Progenitor cell of endocrine pancreas (in vitro differentiated cells): ENCODE results near the gene IMPG2. TPM values are rescaled to one million over a fixed set of nuclear protein-coding genes. Genes with fewer than 3 reads are reported as not detected.

Experiments used
- DNase-seq: peaks from one replicate; pipeline ENCODE4 v3.0.0; 2021; ENCODE audit warnings: low spot score; ENCODE audit not compliant: unreplicated experiment
- H3K27ac Mint-ChIP-seq: 2 replicates; pipeline ENCODE4 v1.8.0; 2021; ENCODE audit warnings: mild to moderate bottlenecking, moderate library complexity, mixed read lengths
- H3K27me3 Mint-ChIP-seq: 2 replicates; pipeline ENCODE4 v1.8.0; 2021; ENCODE audit warnings: mixed read lengths
- H3K36me3 Mint-ChIP-seq: 2 replicates; pipeline ENCODE4 v1.8.0; 2022; ENCODE audit warnings: mixed read lengths; ENCODE audit not compliant: insufficient read depth
- H3K4me1 Mint-ChIP-seq: 2 replicates; pipeline ENCODE4 v1.8.0; 2021; ENCODE audit warnings: low read depth, mixed read lengths
- H3K4me3 Mint-ChIP-seq: 2 replicates; pipeline ENCODE4 v1.8.0; 2021; ENCODE audit warnings: low read depth, mild to moderate bottlenecking, moderate library complexity, mixed read lengths
- H3K9me3 Mint-ChIP-seq: 2 replicates; pipeline ENCODE4 v1.8.0; 2021; ENCODE audit warnings: low read depth, mixed read lengths
- CTCF ChIP-seq: fragments of 200-600 bp; sonication (generic); IDR thresholded peaks from one replicate; pipeline ENCODE4 v1.5.0; 2021; ENCODE audit warnings: antibody characterized with exemption, mild to moderate bottlenecking; ENCODE audit not compliant: unreplicated experiment
- total RNA-seq: library from RNA; stranded (reverse); gene quantifications from 2 replicates; pipeline ENCODE4 v1.2.1, GENCODE V29; 2021

Gene IMPG2
- total RNA-seq, 1 donor from 2014 or later = 0.98 TPM

GRCh38 chr3:101329016-101329673, 8.8 kb upstream of the IMPG2 start:
- TF ChIP-seq CTCF = no peak
- Mint-ChIP-seq H3K27ac (no peak overlapping the region), H3K27me3 (no peaks in the 10 kb centered on the region), H3K4me1 (no peaks in the 10 kb centered on the region), H3K36me3 (peaks cover 15% of the 10 kb centered on the region), H3K9me3 (no peaks in the 10 kb centered on the region), H3K4me3 (no peak overlapping the region)
- no peak for DNase-seq

GRCh38 chr3:101325393-101326134, 5.2 kb upstream of the IMPG2 start:
- TF ChIP-seq CTCF = no peak
- peaks cover 13% of the 10 kb centered on the region for H3K36me3 Mint-ChIP-seq
- no peaks in the 10 kb centered on the region for H3K4me1 Mint-ChIP-seq
- no peaks in the 10 kb centered on the region for H3K27me3 Mint-ChIP-seq
- DNase-seq = no peak
- no peak overlapping the region for H3K27ac Mint-ChIP-seq
- H3K4me3 Mint-ChIP-seq = no peak overlapping the region
- no peaks in the 10 kb centered on the region for H3K9me3 Mint-ChIP-seq

- TF ChIP-seq CTCF = no peak
- Mint-ChIP-seq H3K4me3 (no peak overlapping the region), H3K4me1 (no peaks in the 10 kb centered on the region), H3K27ac (no peak overlapping the region), H3K9me3 (no peaks in the 10 kb centered on the region), H3K27me3 (no peaks in the 10 kb centered on the region), H3K36me3 (no peaks in the 10 kb centered on the region)
- no peak for DNase-seq
These were observed 844 bp downstream of the IMPG2 start for GRCh38 chr3:101319531-101319930.

GRCh38 chr3:101312545-101312944, 7.8 kb downstream of the IMPG2 start:
- H3K4me3 Mint-ChIP-seq = no peak overlapping the region
- no peak for TF ChIP-seq CTCF
- H3K27me3 Mint-ChIP-seq = no peaks in the 10 kb centered on the region
- no peaks in the 10 kb centered on the region for H3K4me1 Mint-ChIP-seq
- H3K36me3 Mint-ChIP-seq = peaks cover 26% of the 10 kb centered on the region
- peaks cover 24% of the 10 kb centered on the region for H3K9me3 Mint-ChIP-seq
- DNase-seq = no peak
- no peak overlapping the region for H3K27ac Mint-ChIP-seq

- no peak overlapping the region for H3K27ac Mint-ChIP-seq
- no peaks in the 10 kb centered on the region for H3K27me3 Mint-ChIP-seq
- no peak for TF ChIP-seq CTCF
- H3K36me3 Mint-ChIP-seq = peaks cover 30% of the 10 kb centered on the region
- H3K4me3 Mint-ChIP-seq = no peak overlapping the region
- H3K4me1 Mint-ChIP-seq = no peaks in the 10 kb centered on the region
- peaks cover 28% of the 10 kb centered on the region for H3K9me3 Mint-ChIP-seq
- no peak for DNase-seq
These were observed 8.7 kb downstream of the IMPG2 start for GRCh38 chr3:101311676-101312075.
